ENCODE data around the gene CDH15. TPM values are rescaled to one million over a fixed set of nuclear protein-coding genes. Genes with fewer than 3 reads are reported as not detected.

The CDH15 gene
- total and polyA plus RNA-seq, 2 of the 13 experiments (the other 11 are each of a cell fraction or from before 2014, with no cell fraction given) = 0.74 to 2.2 TPM

DNA sequence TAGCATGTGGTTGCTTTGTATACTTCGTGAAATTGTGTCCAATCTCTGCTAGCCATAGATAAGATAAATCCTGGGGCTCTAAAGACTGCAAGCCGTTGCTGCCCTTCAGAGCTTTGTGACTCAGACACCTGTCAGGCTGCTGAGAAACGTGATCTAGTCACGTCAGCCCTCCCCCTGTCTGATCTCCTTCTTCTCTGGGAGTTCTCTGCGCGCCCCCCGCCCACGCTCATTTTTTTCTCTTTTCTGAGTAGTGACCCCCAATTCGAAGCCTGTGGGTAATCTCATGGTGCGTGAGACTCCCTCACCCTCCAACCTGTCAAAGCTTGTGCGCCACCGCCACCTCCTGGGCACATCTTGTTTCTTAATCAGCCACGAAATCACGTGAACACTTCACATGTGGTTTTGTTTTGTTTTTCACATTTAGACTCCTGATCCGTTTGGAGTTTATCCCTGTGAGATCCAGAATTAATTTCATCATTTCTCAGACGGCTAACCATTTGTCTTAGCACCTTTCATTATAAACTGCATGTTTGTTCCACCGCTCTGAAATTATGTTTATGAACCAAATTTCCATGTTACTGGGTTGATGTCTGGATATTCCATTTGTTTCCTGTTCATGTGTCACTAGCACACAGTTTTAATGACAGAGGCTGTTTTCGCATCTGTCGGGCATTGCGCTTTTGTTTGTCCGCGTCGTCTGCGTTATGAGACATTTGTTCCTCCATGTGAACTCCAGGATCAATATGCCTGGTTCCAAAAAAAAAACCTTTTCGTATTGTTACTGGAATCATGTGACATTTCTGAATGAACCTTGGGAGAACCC is 45.0 kb downstream of the CDH15 start (continued):
- TF ChIP-seq BRCA1 (CRISPR knock-in tag; IDR thresholded peaks at IDR 0.05) (no peak), ZNF282 (IDR thresholded peaks at IDR 0.05; ENCODE audit: partially characterized antibody) (no peak), NR3C1 (CRISPR knock-in tag; IDR thresholded peaks at IDR 0.05) (no peak), PITX1 (CRISPR knock-in tag; IDR thresholded peaks at IDR 0.05) (no peak; the same call in 1 of the 2 replicates), IRF9 (CRISPR knock-in tag; IDR thresholded peaks at IDR 0.05; ENCODE audit: borderline replicate concordance) (no peak), ZHX1 (CRISPR knock-in tag; IDR thresholded peaks at IDR 0.05; ENCODE audit: low read depth) (no peak), ZBTB10 (CRISPR knock-in tag; IDR thresholded peaks at IDR 0.05; ENCODE audit: borderline replicate concordance) (no peak), ZNF331 (CRISPR knock-in tag; IDR thresholded peaks at IDR 0.05) (peak; percentile 58), REPIN1 (CRISPR knock-in tag; IDR thresholded peaks at IDR 0.05; ENCODE audit: borderline replicate concordance, low read depth) (no peak), ZBTB33 (CRISPR knock-in tag; IDR thresholded peaks at IDR 0.05) (no peak; the same call in 1 of the 2 replicates), LBX2 (CRISPR knock-in tag; IDR thresholded peaks at IDR 0.05; ENCODE audit: borderline replicate concordance) (no peak), NFYC (CRISPR knock-in tag; IDR thresholded peaks at IDR 0.05) (no peak; the same call in 1 of the 2 replicates)
- TF ChIP-seq, protein P1, sequence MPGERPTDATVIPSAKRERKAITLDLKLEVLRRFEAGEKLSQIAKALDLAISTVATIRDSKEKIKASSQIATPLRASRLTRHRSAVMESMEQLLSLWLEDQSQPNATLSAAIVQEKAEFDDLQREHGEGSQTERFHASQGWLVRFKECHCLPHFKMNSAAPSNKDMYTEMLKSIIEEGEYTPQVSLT (CRISPR knock-in tag; IDR thresholded peaks at IDR 0.05; ENCODE audit: borderline replicate concordance, low read depth) = no peak
- TF ChIP-seq, protein P2, sequence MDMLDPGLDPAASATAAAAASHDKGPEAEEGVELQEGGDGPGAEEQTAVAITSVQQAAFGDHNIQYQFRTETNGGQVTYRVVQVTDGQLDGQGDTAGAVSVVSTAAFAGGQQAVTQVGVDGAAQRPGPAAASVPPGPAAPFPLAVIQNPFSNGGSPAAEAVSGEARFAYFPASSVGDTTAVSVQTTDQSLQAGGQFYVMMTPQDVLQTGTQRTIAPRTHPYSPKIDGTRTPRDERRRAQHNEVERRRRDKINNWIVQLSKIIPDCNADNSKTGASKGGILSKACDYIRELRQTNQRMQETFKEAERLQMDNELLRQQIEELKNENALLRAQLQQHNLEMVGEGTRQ (IDR thresholded peaks at IDR 0.05; ENCODE audit: low read depth, low read length) = peak; percentile 82
- TF ChIP-seq, protein P2 (CRISPR knock-in tag; IDR thresholded peaks at IDR 0.05; ENCODE audit: borderline replicate concordance) = peak; percentile 89; the same call in 1 of the 2 replicates
